Measurements from ENCODE around the gene TAOK2. TPM values are rescaled to one million over a fixed set of nuclear protein-coding genes. Genes with fewer than 3 reads are reported as not detected.

The TAOK2 gene
- total RNA-seq, 1 donor from 2014 or later: 75.4 TPM

DNA sequence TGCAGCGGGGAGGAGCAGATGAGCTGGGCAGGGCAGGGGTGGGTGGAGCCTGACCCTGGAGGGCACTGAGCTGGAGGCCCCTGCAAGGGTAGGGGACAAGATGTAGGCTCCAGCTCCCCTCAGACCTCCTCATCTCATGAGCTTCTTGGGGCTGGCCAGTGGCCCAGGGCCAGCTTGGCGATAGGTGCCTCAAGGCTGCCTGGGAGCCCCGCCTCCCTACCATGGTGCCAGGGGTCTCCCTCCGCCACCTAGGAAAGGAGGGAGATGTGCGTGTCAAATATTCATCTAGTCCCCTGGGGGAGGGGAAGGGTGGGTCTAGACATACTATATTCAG is 17.9 kb downstream of the TAOK2 start:
- TF ChIP-seq, protein P1, sequence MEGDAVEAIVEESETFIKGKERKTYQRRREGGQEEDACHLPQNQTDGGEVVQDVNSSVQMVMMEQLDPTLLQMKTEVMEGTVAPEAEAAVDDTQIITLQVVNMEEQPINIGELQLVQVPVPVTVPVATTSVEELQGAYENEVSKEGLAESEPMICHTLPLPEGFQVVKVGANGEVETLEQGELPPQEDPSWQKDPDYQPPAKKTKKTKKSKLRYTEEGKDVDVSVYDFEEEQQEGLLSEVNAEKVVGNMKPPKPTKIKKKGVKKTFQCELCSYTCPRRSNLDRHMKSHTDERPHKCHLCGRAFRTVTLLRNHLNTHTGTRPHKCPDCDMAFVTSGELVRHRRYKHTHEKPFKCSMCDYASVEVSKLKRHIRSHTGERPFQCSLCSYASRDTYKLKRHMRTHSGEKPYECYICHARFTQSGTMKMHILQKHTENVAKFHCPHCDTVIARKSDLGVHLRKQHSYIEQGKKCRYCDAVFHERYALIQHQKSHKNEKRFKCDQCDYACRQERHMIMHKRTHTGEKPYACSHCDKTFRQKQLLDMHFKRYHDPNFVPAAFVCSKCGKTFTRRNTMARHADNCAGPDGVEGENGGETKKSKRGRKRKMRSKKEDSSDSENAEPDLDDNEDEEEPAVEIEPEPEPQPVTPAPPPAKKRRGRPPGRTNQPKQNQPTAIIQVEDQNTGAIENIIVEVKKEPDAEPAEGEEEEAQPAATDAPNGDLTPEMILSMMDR (IDR thresholded peaks at IDR 0.05): no peak
- intact Hi-C loops (cut with DNase I): loop anchor here (10.0 kb wide), 1 partner anchor 67 kb away; the partner anchor contains the start of gene KCTD13
- Histone ChIP-seq H3K4me3 (no peak overlapping the region), H3K4me1 (peaks cover 21% of the 10 kb centered on the region), H3K27ac (peak overlapping the region; percentile 13), H3K27me3 (no peaks in the 10 kb centered on the region), H3K36me3 (peaks cover 62% of the 10 kb centered on the region), H3K9me3 (no peaks in the 10 kb centered on the region)
- DNase-seq: no peak
- no peak for ATAC-seq

GRCh38 chr16:29992344-29992967 is 18.8 kb downstream of the TAOK2 start:
- no peaks in the 10 kb centered on the region for H3K27me3 ChIP-seq
- peaks cover 52% of the 10 kb centered on the region for H3K36me3 ChIP-seq
- no peaks in the 10 kb centered on the region for H3K9me3 ChIP-seq
- intact Hi-C loops (cut with DNase I): loop anchor here (10.0 kb wide), 1 partner anchor 68 kb away; the partner anchor contains the start of gene KCTD13
- peak overlapping the region; percentile 13 for H3K27ac ChIP-seq
- no peak overlapping the region for H3K4me3 ChIP-seq
- TF ChIP-seq, protein P1 (IDR thresholded peaks at IDR 0.05): no peak
- no peak for DNase-seq
- peaks cover 26% of the 10 kb centered on the region for H3K4me1 ChIP-seq
- ATAC-seq: no peak

- Histone ChIP-seq H3K4me3 (no peak overlapping the region), H3K9me3 (no peaks in the 10 kb centered on the region), H3K27me3 (no peaks in the 10 kb centered on the region), H3K4me1 (peaks cover 23% of the 10 kb centered on the region), H3K36me3 (peaks cover 47% of the 10 kb centered on the region), H3K27ac (no peak overlapping the region)
- TF ChIP-seq, protein P1 (IDR thresholded peaks at IDR 0.05): no peak
- DNase-seq (no peak), ATAC-seq (no peak)
- intact Hi-C loops (cut with DNase I): loop anchor here (10.0 kb wide), 1 partner anchor 69 kb away; the partner anchor contains the start of gene KCTD13
These were observed 19.7 kb downstream of the TAOK2 start for GRCh38 chr16:29993191-29993902.

DNA sequence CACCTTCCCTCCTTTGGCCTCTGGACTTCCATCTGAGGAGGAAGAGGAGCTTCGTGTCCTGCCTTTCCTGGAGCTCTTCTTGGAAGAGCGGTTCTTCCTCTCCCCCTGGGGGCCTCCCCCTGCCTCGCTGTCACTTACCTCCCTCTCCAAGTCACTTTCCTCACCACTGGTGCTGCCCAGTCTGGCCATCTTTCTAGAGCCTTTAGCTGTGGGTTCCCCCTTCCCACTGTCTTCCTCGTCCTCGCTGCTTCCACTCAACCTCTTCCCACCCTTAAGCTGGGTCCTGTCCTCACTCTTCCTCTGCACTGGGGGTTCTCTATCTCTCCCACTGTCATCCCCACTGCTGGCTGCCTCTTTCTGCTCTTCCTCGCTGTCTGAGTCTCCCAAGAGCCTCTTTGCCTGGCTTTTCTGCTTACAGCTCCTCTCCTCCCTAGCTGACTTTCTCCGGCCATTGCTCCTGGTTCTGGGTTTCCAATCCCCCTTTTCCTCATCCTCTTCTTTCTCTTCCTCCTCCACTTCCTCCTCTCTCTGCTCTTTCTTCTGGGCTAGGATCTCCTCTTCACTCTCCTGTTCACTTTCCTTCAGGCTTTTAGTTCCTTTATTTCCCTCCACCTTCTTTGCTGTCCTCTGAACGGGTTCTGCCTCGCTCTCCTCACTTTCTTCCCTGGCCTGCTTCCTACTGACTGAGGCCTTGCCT is 20.4 kb downstream of the TAOK2 start:
- intact Hi-C loops (cut with DNase I): loop anchor here (10.0 kb wide), 1 partner anchor 69 kb away; the partner anchor contains the start of gene KCTD13
- ATAC-seq (no peak), DNase-seq (no peak)
- TF ChIP-seq, protein P1 (IDR thresholded peaks at IDR 0.05): no peak
- Histone ChIP-seq H3K4me3 (peak overlapping the region; percentile 98), H3K27ac (peak overlapping the region; percentile 97), H3K4me1 (peaks cover 23% of the 10 kb centered on the region), H3K36me3 (peaks cover 46% of the 10 kb centered on the region), H3K27me3 (no peaks in the 10 kb centered on the region), H3K9me3 (no peaks in the 10 kb centered on the region)

DNA sequence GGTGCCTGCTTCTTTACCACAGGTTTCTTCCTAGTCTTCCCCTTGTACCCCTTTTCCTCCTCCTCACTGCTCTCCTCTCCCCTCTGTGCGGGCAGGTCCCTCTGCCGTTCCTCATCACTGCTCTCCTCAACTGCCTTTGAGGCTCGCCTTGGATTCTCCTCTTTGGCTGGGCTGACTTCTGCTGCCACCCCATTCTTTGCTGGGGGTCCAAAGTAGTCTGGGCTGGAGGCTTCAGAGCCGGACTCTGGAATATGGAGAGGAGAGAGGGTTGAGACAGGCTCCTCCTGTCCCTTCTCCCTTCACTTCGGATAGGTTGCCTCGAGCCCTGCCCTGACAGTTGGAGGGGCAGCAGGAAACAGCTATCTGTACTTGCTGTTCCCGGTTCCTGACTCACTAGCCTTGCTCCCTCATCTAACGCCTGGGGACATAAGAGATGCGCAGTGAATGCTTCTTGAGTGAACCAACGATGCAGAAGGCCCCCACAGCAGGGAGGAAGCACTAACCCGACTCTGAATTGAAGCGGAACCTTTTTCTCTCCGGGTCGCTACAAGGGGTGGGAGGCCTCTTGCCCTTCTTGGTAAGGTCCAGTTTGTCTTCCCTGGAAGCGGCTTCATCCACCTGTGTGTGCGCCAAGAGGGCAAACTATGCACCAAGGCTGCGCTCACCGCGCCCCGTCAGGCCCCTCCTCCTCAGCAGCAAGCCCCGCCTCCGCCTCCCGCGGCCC is 21.1 kb downstream of the TAOK2 start:
- Histone ChIP-seq H3K27me3 (no peaks in the 10 kb centered on the region), H3K9me3 (no peaks in the 10 kb centered on the region), H3K27ac (peak overlapping the region; percentile 97), H3K36me3 (peaks cover 42% of the 10 kb centered on the region), H3K4me3 (peak overlapping the region; percentile 98), H3K4me1 (peaks cover 23% of the 10 kb centered on the region)
- ATAC-seq (peak; percentile 75), DNase-seq (peak; percentile 90)
- intact Hi-C loops (cut with DNase I): loop anchor here (10.0 kb wide), 1 partner anchor 70 kb away; the partner anchor contains the start of gene KCTD13
- TF ChIP-seq, protein P1 (IDR thresholded peaks at IDR 0.05): no peak
